Measurements from ENCODE around the gene TBX2. TPM values are rescaled to one million over a fixed set of nuclear protein-coding genes. Genes with fewer than 3 reads are reported as not detected.

TBX2 gene
- total RNA-seq, 2 experiments from 2014 or later = 0.06 TPM; not detected in 1

GRCh38 chr17:61442136-61442775 lies 42.6 kb downstream of the TBX2 start:
- no peak overlapping the region for H3K4me3 ChIP-seq (ENCODE audit: low read length)
- no peak for TF ChIP-seq CTCF (IDR thresholded peaks at IDR 0.05)
- no peak overlapping the region for H3K4me3 Mint-ChIP-seq
- POLR2A ChIA-PET = no interaction called here
- CTCF ChIA-PET = no interaction called here
- peaks cover 4% of the 10 kb centered on the region for H3K36me3 Mint-ChIP-seq (ENCODE audit: low read depth)
- peaks cover 5 to 11% of the 10 kb centered on the region in 2 experiments for H3K9me3 ChIP-seq (ENCODE audit: control insufficient read depth in 1 of 2, insufficient read depth in 1 of 2, low read length in 2 of 2)
- H3K36me3 ChIP-seq (ENCODE audit: insufficient read depth, low read length) = no peaks in the 10 kb centered on the region
- no peak for DNase-seq
- no peaks in the 10 kb centered on the region for H3K4me1 ChIP-seq (ENCODE audit: insufficient read depth, low read length)
- peaks cover 84% of the 10 kb centered on the region for H3K27me3 Mint-ChIP-seq
- H3K9me3 Mint-ChIP-seq = peaks cover 11% of the 10 kb centered on the region
- no peaks in the 10 kb centered on the region for H3K4me1 Mint-ChIP-seq (ENCODE audit: low read depth)
- H3K27ac ChIP-seq (ENCODE audit: low read depth in 1 of 2, low read length in 2 of 2) = no peak overlapping the region
- intact Hi-C loops (cut with DNase I, micrococcal nuclease) = no loop called here
- no peak for ATAC-seq (ENCODE audit: poor library complexity)
- peaks cover 31 to 46% of the 10 kb centered on the region in 2 experiments for H3K27me3 ChIP-seq (ENCODE audit: control insufficient read depth in 1 of 2, insufficient read depth in 2 of 2, low read length in 2 of 2)
- no peak overlapping the region for H3K27ac Mint-ChIP-seq

GRCh38 chr17:61442878-61443474 lies 43.3 kb downstream of the TBX2 start:
- H3K9me3 Mint-ChIP-seq = peaks cover 8% of the 10 kb centered on the region
- TF ChIP-seq CTCF (IDR thresholded peaks at IDR 0.05) = no peak
- ATAC-seq (ENCODE audit: poor library complexity) = no peak
- no peak overlapping the region for H3K4me3 Mint-ChIP-seq
- ChIA-PET CTCF (no interaction called here), POLR2A (no interaction called here)
- Histone ChIP-seq H3K9me3 (ENCODE audit: control insufficient read depth in 1 of 2, insufficient read depth in 1 of 2, low read length in 2 of 2) (peaks cover 3 to 5% of the 10 kb centered on the region in 2 experiments), H3K27me3 (ENCODE audit: control insufficient read depth in 1 of 2, insufficient read depth in 2 of 2, low read length in 2 of 2) (peaks cover 32 to 47% of the 10 kb centered on the region in 2 experiments), H3K36me3 (ENCODE audit: insufficient read depth, low read length) (no peaks in the 10 kb centered on the region), H3K4me3 (ENCODE audit: low read length) (no peak overlapping the region), H3K27ac (ENCODE audit: low read depth in 1 of 2, low read length in 2 of 2) (no peak overlapping the region), H3K4me1 (ENCODE audit: insufficient read depth, low read length) (no peaks in the 10 kb centered on the region)
- intact Hi-C loops (cut with DNase I, micrococcal nuclease) = no loop called here
- H3K27ac Mint-ChIP-seq = no peak overlapping the region
- no peaks in the 10 kb centered on the region for H3K4me1 Mint-ChIP-seq (ENCODE audit: low read depth)
- H3K27me3 Mint-ChIP-seq = peaks cover 85% of the 10 kb centered on the region
- DNase-seq = no peak
- peaks cover 4% of the 10 kb centered on the region for H3K36me3 Mint-ChIP-seq (ENCODE audit: low read depth)

- Mint-ChIP-seq H3K27me3 (peaks cover 83% of the 10 kb centered on the region), H3K4me3 (no peak overlapping the region), H3K36me3 (ENCODE audit: low read depth) (peaks cover 4% of the 10 kb centered on the region), H3K4me1 (ENCODE audit: low read depth) (no peaks in the 10 kb centered on the region), H3K27ac (no peak overlapping the region), H3K9me3 (peaks cover 8% of the 10 kb centered on the region)
- ChIA-PET CTCF (no interaction called here), POLR2A (no interaction called here)
- no peak overlapping the region for H3K27ac ChIP-seq (ENCODE audit: low read depth in 1 of 2, low read length in 2 of 2)
- H3K4me1 ChIP-seq (ENCODE audit: insufficient read depth, low read length) = no peaks in the 10 kb centered on the region
- no peak for DNase-seq
- peaks cover 28 to 47% of the 10 kb centered on the region in 2 experiments for H3K27me3 ChIP-seq (ENCODE audit: control insufficient read depth in 1 of 2, insufficient read depth in 2 of 2, low read length in 2 of 2)
- intact Hi-C loops (cut with DNase I, micrococcal nuclease) = no loop called here
- no peak for TF ChIP-seq CTCF (IDR thresholded peaks at IDR 0.05)
- H3K9me3 ChIP-seq (ENCODE audit: control insufficient read depth in 1 of 2, insufficient read depth in 1 of 2, low read length in 2 of 2) = peaks cover 0 to 1% of the 10 kb centered on the region in 2 experiments
- H3K4me3 ChIP-seq (ENCODE audit: low read length) = no peak overlapping the region
- ATAC-seq (ENCODE audit: poor library complexity) = no peak
- no peaks in the 10 kb centered on the region for H3K36me3 ChIP-seq (ENCODE audit: insufficient read depth, low read length)
Observed at GRCh38 chr17:61443475-61443882, 43.8 kb downstream of the TBX2 start.

Data from CD4-positive, alpha-beta T cell (primary cell).